Choroid plexus epithelial cell (primary cell): ENCODE data around the gene SLAMF8.

Experiments
- DNase-seq: peaks from one replicate; pipeline ENCODE4 v3.0.0-alpha.2; 2010; ENCODE audit warnings: low read depth
- H3K4me3 ChIP-seq: 2 replicates; pipeline ENCODE4 v1.5.1; 2011; ENCODE audit warnings: low read depth, mild to moderate bottlenecking, control low read depth, low read length, moderate library complexity
- CTCF ChIP-seq: conservative IDR thresholded peaks from 2 replicates; pipeline ENCODE4 v1.5.1; 2011; ENCODE audit warnings: low read depth, mild to moderate bottlenecking, control low read depth, inconsistent platforms, low read length, moderate library complexity

SLAMF8 gene

GRCh38 chr1:159817276-159818041 lies 9.2 kb upstream of the SLAMF8 start:
- no peak for DNase-seq
- no peak for TF ChIP-seq CTCF

GRCh38 chr1:159821171-159821867 lies 5.4 kb upstream of the SLAMF8 start:
- TF ChIP-seq CTCF: peak; percentile 80

More at GRCh38 chr1:159817276-159818041, 9.2 kb upstream of the SLAMF8 start:
- H3K4me3 ChIP-seq: no peak overlapping the region

GRCh38 chr1:159823406-159823805 lies 3.3 kb upstream of the SLAMF8 start:
- no peak for DNase-seq
- no peak for TF ChIP-seq CTCF
- no peak overlapping the region for H3K4me3 ChIP-seq

More at GRCh38 chr1:159821171-159821867, 5.4 kb upstream of the SLAMF8 start:
- peak; percentile 67 for DNase-seq
- no peak overlapping the region for H3K4me3 ChIP-seq

- TF ChIP-seq CTCF: no peak
- no peak for DNase-seq
Measured at GRCh38 chr1:159825564-159825963, 1.1 kb upstream of the SLAMF8 start.

GRCh38 chr1:159827102-159827490 lies 423 bp downstream of the SLAMF8 start:
- no peak overlapping the region for H3K4me3 ChIP-seq
- TF ChIP-seq CTCF: no peak
- no peak for DNase-seq

More at GRCh38 chr1:159825564-159825963, 1.1 kb upstream of the SLAMF8 start:
- H3K4me3 ChIP-seq: no peak overlapping the region

GRCh38 chr1:159827549-159827948 lies 876 bp downstream of the SLAMF8 start:
- no peak for DNase-seq
- H3K4me3 ChIP-seq: no peak overlapping the region
- no peak for TF ChIP-seq CTCF
